Vagina (tissue), 2 donors: ENCODE measurements around the gene SCARB1. TPM values are rescaled to one million over a fixed set of nuclear protein-coding genes. Genes with fewer than 3 reads are reported as not detected.

Experiments used
- DNase-seq, 2 donors: peaks; one replicate each; pipeline ENCODE4 v3.0.0-alpha.2; 2017; ENCODE audit errors: extremely low spot score in 2 of 2
- H3K27ac ChIP-seq: fragments of 200-600 bp; sonication (generic); one replicate; pipeline ENCODE4 v1.5.1; 2019
- H3K27me3 ChIP-seq: fragments of 200-600 bp; sonication (generic); one replicate; pipeline ENCODE4 v1.5.1; 2019
- H3K36me3 ChIP-seq, 2 donors: fragments of 200-600 bp; sonication (generic); one replicate each; pipeline ENCODE4 v1.5.1; 2017 to 2019
- H3K4me1 ChIP-seq: fragments of 200-600 bp; sonication (generic); one replicate; pipeline ENCODE4 v1.5.1; 2019
- H3K4me3 ChIP-seq, 2 donors: fragments of 200-600 bp; sonication (generic); 1 replicate in 1 of 2; 2 replicates in 1 of 2; pipeline ENCODE4 v1.5.1; 2016 to 2019
- H3K9me3 ChIP-seq: fragments of 200-600 bp; sonication (generic); one replicate; pipeline ENCODE4 v1.5.1; 2019
- POLR2A ChIP-seq, 2 donors: fragments of 450-650 bp; IDR thresholded peaks; one replicate each; pipeline ENCODE4 v1.6.1; 2017; ENCODE audit warnings: antibody characterized with exemption in 2 of 2, mild to moderate bottlenecking in 2 of 2, moderate library complexity in 2 of 2
- POLR2AphosphoS5 ChIP-seq, 2 donors: sonication (generic); formaldehyde crosslinking; IDR thresholded peaks; one replicate each; pipeline ENCODE4 v1.9.0; 2017; ENCODE audit warnings: antibody characterized with exemption in 2 of 2, mild to moderate bottlenecking in 2 of 2, low read depth in 1 of 2; ENCODE audit not compliant: insufficient read depth in 1 of 2
- intact Hi-C: fragments of 100-400 bp; cut with DNase I; formaldehyde crosslinking; loops from one replicate; pipeline ENCODE4 v1.15.1; 2023
- total RNA-seq: library from RNA; depleted of rRNA; stranded (reverse); fragments of >200 nt; gene quantifications from one replicate; pipeline ENCODE4 v1.2.3, GENCODE V29; 2016
- TF ChIP-seq, protein P1 (sequence below), 3 experiments: fragments of 450-650 bp in 2 of 3; fragments of 200-600 bp in 1 of 3; sonication (generic) in 1 of 3; IDR thresholded peaks; one replicate each; pipeline ENCODE4 v1.5.1; 2017 to 2019; ENCODE audit warnings: antibody characterized with exemption in 3 of 3, mild to moderate bottlenecking in 2 of 3, moderate library complexity in 2 of 3

Gene SCARB1
- total RNA-seq, 1 donor from 2014 or later = 20.6 TPM

DNA sequence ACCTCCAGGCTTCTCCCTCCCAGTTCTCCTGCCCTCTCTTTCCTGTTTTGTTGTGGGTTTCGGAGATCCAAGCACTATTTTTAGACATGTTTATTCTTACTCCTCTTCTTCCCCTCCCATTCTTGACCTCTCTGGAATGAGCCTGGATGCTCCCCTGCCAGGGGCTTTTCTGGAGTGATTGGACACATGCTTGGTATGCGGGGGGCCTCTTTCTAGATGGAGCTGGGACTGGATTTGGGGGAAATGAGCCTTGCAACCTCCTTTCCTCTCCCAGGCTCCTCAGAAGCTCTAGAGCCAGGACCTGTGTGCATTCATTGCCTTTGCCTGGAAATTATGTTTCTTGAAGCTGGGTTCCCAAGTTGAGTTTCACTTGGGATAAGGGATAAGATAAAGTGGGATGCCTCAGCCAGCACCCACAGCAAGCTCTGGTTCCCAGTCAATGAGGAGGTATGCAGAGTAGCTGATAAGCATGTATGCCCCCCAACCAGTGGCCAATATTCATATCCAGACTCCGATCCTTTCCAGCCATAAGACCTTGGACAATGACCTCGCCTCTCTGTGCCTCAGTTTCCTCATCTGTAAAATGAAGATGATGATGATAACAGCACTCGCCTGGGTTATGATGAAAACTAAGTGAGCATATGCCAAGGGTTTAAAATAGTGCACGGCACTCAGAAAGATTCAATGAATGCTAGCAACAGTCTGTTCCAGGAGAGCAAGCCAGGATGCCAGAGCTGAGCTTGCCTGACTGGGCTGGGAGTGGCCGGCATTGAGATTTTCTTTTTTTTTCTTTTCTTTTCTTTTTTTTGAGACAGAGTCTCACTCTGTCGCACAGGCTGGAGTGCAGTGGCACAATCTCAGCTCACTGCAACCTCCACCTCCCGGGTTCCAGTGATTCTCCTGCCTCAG, 97.8 kb downstream of the SCARB1 start:
- no peaks in the 10 kb centered on the region for H3K27me3 ChIP-seq
- no peak for TF ChIP-seq POLR2AphosphoS5 (IDR thresholded peaks at IDR 0.05; ENCODE audit: insufficient read depth in 1 of 2, low read depth in 1 of 2)
- TF ChIP-seq POLR2A (IDR thresholded peaks at IDR 0.05) = no peak
- TF ChIP-seq, protein P1, sequence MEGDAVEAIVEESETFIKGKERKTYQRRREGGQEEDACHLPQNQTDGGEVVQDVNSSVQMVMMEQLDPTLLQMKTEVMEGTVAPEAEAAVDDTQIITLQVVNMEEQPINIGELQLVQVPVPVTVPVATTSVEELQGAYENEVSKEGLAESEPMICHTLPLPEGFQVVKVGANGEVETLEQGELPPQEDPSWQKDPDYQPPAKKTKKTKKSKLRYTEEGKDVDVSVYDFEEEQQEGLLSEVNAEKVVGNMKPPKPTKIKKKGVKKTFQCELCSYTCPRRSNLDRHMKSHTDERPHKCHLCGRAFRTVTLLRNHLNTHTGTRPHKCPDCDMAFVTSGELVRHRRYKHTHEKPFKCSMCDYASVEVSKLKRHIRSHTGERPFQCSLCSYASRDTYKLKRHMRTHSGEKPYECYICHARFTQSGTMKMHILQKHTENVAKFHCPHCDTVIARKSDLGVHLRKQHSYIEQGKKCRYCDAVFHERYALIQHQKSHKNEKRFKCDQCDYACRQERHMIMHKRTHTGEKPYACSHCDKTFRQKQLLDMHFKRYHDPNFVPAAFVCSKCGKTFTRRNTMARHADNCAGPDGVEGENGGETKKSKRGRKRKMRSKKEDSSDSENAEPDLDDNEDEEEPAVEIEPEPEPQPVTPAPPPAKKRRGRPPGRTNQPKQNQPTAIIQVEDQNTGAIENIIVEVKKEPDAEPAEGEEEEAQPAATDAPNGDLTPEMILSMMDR (IDR thresholded peaks at IDR 0.05) = no peak
- peaks cover 26% of the 10 kb centered on the region for H3K4me1 ChIP-seq
- H3K36me3 ChIP-seq = no peaks in the 10 kb centered on the region
- H3K9me3 ChIP-seq = no peaks in the 10 kb centered on the region
- peak overlapping the region; percentile 82 for H3K27ac ChIP-seq
- H3K4me3 ChIP-seq = no peak overlapping the region
- no peak for DNase-seq
- intact Hi-C loops = loop anchor here (5.0 to 10.0 kb wide), 4 partner anchors 51 to 714 kb away; partner anchors contain the start of gene NCOR2

DNA sequence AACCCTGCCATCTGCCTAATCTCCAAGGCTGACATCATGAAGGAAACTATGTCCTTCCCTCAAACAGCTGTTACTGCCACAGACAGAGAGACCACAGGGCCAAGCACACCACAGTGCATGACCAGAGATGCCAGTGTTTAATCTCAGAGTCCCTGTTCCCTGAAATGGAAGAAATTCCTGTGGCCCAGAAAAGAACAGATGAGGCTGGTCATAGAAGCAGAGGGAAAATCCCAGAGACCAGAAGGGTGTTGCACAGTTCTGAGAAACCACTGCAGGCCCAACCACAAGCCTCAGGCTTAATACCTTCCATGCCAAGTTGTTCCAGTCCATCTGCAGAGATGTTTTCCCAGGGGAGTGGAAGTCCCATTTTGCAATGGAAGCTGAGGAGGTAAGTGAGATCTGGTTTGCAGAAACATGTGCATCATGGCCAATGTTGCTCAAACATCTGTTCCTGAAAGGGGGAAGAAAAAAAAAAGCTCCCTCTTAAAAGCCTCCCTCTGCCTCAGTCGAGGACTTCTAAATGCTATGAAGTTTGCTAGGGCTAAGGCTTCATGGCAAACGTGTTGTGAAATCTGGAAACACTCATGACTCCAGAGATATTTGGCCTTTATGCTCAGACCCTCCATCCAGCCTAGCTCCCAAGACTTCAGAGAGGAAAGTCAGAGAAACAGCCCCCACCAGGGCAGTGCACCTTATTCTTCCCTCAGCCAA, 98.6 kb downstream of the SCARB1 start:
- Histone ChIP-seq H3K4me1 (peaks cover 26% of the 10 kb centered on the region), H3K27ac (peak overlapping the region; percentile 82), H3K27me3 (no peaks in the 10 kb centered on the region), H3K36me3 (no peaks in the 10 kb centered on the region), H3K4me3 (no peak overlapping the region), H3K9me3 (no peaks in the 10 kb centered on the region)
- intact Hi-C loops = loop anchor here (5.0 to 10.0 kb wide), 4 partner anchors 50 to 713 kb away; partner anchors contain the start of gene NCOR2
- TF ChIP-seq POLR2AphosphoS5 (IDR thresholded peaks at IDR 0.05; ENCODE audit: insufficient read depth in 1 of 2, low read depth in 1 of 2) = peak; percentile 50 to 60
- TF ChIP-seq, protein P1 (IDR thresholded peaks at IDR 0.05) = no peak
- no peak for DNase-seq

DNA sequence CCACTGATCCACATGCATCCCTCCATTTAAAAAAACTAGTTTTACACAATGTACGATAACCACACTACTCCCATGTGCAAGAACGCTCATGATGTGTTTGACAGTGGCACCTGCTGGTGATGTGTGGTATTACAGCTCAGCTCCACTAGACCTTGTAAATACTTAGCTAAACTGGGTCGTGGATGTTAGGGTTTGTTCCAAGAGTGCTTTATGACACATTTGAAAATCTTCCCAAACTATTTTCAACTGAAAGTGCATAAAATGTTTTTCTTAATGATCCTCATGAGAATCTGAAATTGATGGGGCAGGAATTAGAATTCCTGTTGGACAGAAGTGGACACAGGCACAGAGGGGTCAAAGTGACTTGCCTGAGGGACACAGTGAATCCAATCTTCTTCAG, 99.2 kb downstream of the SCARB1 start:
- TF ChIP-seq POLR2AphosphoS5 (IDR thresholded peaks at IDR 0.05; ENCODE audit: insufficient read depth in 1 of 2, low read depth in 1 of 2) (no peak), POLR2A (IDR thresholded peaks at IDR 0.05) (no peak)
- TF ChIP-seq, protein P1 (IDR thresholded peaks at IDR 0.05) = peak in 1 of 3 experiments; percentile 80
- Histone ChIP-seq H3K36me3 (no peaks in the 10 kb centered on the region), H3K4me1 (peaks cover 26% of the 10 kb centered on the region), H3K27ac (peak overlapping the region; percentile 60), H3K9me3 (no peaks in the 10 kb centered on the region), H3K27me3 (no peaks in the 10 kb centered on the region), H3K4me3 (no peak overlapping the region)
- DNase-seq = no peak
- intact Hi-C loops = loop anchor here (10.0 kb wide), 2 partner anchors 50 to 90 kb away; no protein-coding TSS in a partner anchor

DNA sequence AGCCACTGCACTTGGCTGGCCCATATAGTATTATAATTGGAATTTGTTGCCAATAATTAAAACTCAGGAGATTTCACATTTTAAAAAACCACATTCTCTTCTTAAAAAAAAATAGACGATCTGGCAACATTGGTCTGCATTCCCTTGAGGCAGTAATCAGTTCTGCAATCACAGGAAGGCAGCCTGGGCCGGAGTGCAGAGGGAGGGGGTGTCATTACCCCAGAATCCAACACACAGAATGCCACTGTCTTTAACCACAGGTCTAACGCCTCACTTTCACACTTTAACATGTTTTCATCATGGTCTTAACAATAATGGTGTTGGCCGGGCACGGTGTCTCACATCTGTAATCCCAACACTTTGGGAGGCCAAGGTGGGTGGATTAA, 100.1 kb downstream of the SCARB1 start:
- Histone ChIP-seq H3K36me3 (no peaks in the 10 kb centered on the region), H3K27me3 (no peaks in the 10 kb centered on the region), H3K4me1 (peaks cover 26% of the 10 kb centered on the region), H3K4me3 (no peak overlapping the region), H3K9me3 (no peaks in the 10 kb centered on the region), H3K27ac (no peak overlapping the region)
- TF ChIP-seq, protein P1 (IDR thresholded peaks at IDR 0.05) = no peak
- no peak for TF ChIP-seq POLR2A (IDR thresholded peaks at IDR 0.05)
- TF ChIP-seq POLR2AphosphoS5 (IDR thresholded peaks at IDR 0.05; ENCODE audit: insufficient read depth in 1 of 2, low read depth in 1 of 2) = no peak
- intact Hi-C loops = loop anchor here (10.0 kb wide), 2 partner anchors 49 to 89 kb away; no protein-coding TSS in a partner anchor
- no peak for DNase-seq
